Measurements from ENCODE around the gene CDKN2A.

- no peak for TF ChIP-seq POLR2AphosphoS5 (IDR thresholded peaks at IDR 0.05; ENCODE audit: low read depth, low read length)
- TF ChIP-seq CTCF (IDR thresholded peaks at IDR 0.05): no peak
- no peak for TF ChIP-seq REST (IDR thresholded peaks at IDR 0.05; ENCODE audit: insufficient read depth in 1 of 2, low read depth in 2 of 2, low read length in 1 of 2)
- no peak for TF ChIP-seq TCF7L2 (IDR thresholded peaks at IDR 0.05; ENCODE audit: low read depth, low read length)
Observed at GRCh38 chr9:21969011-21969940, 24.9 kb downstream of the CDKN2A start.

Measured in Panc1 (cell line).